WERI-Rb-1 (cell line): ENCODE data around the gene SOST.

Experiments
- DNase-seq: peaks from one replicate; pipeline ENCODE4 v3.0.0-alpha.2; 2020
- H3K27ac ChIP-seq: fragments of 250-450 bp; sonication (Bioruptor Pico); 2 replicates; pipeline ENCODE4 v1.5.1; 2020; ENCODE audit warnings: mild to moderate bottlenecking, moderate library complexity
- H3K27me3 ChIP-seq: fragments of 250-450 bp; sonication (Bioruptor Pico); 2 replicates; pipeline ENCODE4 v1.5.1; 2021; ENCODE audit warnings: mild to moderate bottlenecking, low read depth, moderate library complexity; ENCODE audit not compliant: insufficient read depth, severe bottlenecking
- H3K36me3 ChIP-seq: fragments of 250-450 bp; sonication (Bioruptor Pico); 2 replicates; pipeline ENCODE4 v1.5.1; 2020; ENCODE audit warnings: mild to moderate bottlenecking, moderate library complexity
- H3K4me3 ChIP-seq: 2 replicates; pipeline ENCODE4 v1.5.1; 2011; ENCODE audit warnings: low read depth, mild to moderate bottlenecking, control low read depth, low read length
- H3K9me3 ChIP-seq: fragments of 250-450 bp; sonication (Bioruptor Pico); 2 replicates; pipeline ENCODE4 v1.5.1; 2021; ENCODE audit warnings: mild to moderate bottlenecking, moderate library complexity; ENCODE audit not compliant: severe bottlenecking
- CTCF ChIP-seq: IDR thresholded peaks from 2 replicates; pipeline ENCODE4 v1.5.1; 2011; ENCODE audit warnings: low read depth, mild to moderate bottlenecking, control low read depth, inconsistent platforms, low read length

SOST gene

GRCh38 chr17:43758497-43759174 is at the start of gene SOST:
Gene SOST, minus strand, starts transcription at chr17:43758791. Its CDS starts 50 bp downstream, at chr17:43758741.
- Histone ChIP-seq H3K4me3 (no peak within 1 kb of the TSS), H3K27me3 (no peaks in the 10 kb centered on the region), H3K27ac (no peak within 1 kb of the TSS), H3K36me3 (no peaks in the 10 kb centered on the region), H3K9me3 (no peaks in the 10 kb centered on the region)
- TF ChIP-seq CTCF = no peak
- no peak for DNase-seq

- Histone ChIP-seq H3K27ac (no peak overlapping the region), H3K27me3 (no peaks in the 10 kb centered on the region), H3K9me3 (no peaks in the 10 kb centered on the region), H3K36me3 (peaks cover 71% of the 10 kb centered on the region), H3K4me3 (no peak overlapping the region)
- no peak for DNase-seq
- TF ChIP-seq CTCF = no peak
These were observed 49.5 kb upstream of the SOST start for GRCh38 chr17:43808076-43808475.

- no peak for DNase-seq
- Histone ChIP-seq H3K9me3 (no peaks in the 10 kb centered on the region), H3K27me3 (no peaks in the 10 kb centered on the region), H3K36me3 (peaks cover 56% of the 10 kb centered on the region), H3K27ac (no peak overlapping the region), H3K4me3 (no peak overlapping the region)
- no peak for TF ChIP-seq CTCF
These were observed 46.5 kb upstream of the SOST start for GRCh38 chr17:43805117-43805516.

- Histone ChIP-seq H3K9me3 (peaks cover 4% of the 10 kb centered on the region), H3K4me3 (no peak overlapping the region), H3K36me3 (peaks cover 45% of the 10 kb centered on the region), H3K27me3 (no peaks in the 10 kb centered on the region), H3K27ac (no peak overlapping the region)
- TF ChIP-seq CTCF = no peak
- DNase-seq = no peak
These were observed 45.2 kb upstream of the SOST start for GRCh38 chr17:43803758-43804157.

- peaks cover 30% of the 10 kb centered on the region for H3K36me3 ChIP-seq
- no peak overlapping the region for H3K4me3 ChIP-seq
- TF ChIP-seq CTCF = no peak
- no peaks in the 10 kb centered on the region for H3K27me3 ChIP-seq
- no peak overlapping the region for H3K27ac ChIP-seq
- no peak for DNase-seq
- H3K9me3 ChIP-seq = peaks cover 23% of the 10 kb centered on the region
These were observed 43.3 kb upstream of the SOST start for GRCh38 chr17:43801844-43802243.

- TF ChIP-seq CTCF = no peak
- no peak for DNase-seq
- no peak overlapping the region for H3K27ac ChIP-seq
- H3K36me3 ChIP-seq = peaks cover 19% of the 10 kb centered on the region
- H3K27me3 ChIP-seq = no peaks in the 10 kb centered on the region
- no peak overlapping the region for H3K4me3 ChIP-seq
- peaks cover 33% of the 10 kb centered on the region for H3K9me3 ChIP-seq
These were observed 42.1 kb upstream of the SOST start for GRCh38 chr17:43800736-43801135.
